IMR-90 (cell line): ENCODE results near the gene GOT2. TPM values are rescaled to one million over a fixed set of nuclear protein-coding genes. Genes with fewer than 3 reads are reported as not detected.

Experiments
- ATAC-seq: fragments of 200-7000 bp; cut with Tn5 transposase; 2 replicates; pipeline ENCODE4 v1.9.1; 2020; ENCODE audit warnings: low read depth, mild to moderate bottlenecking, moderate library complexity
- BruUV-seq: library from RNA; stranded (reverse); fragments of 400-500 nt; replicated peaks from 2 replicates; lab custom pipeline; 2021; lab: Mats Ljungman, UMichigan
- CTCF ChIA-PET: fragments of 300-600 bp; formaldehyde crosslinking; extraction: SDS; loops from one replicate; lab custom pipeline; 2021; ENCODE audit warnings: antibody characterized with exemption; lab: Yijun Ruan, JAX
- POLR2A ChIA-PET: fragments of 300-600 bp; sonication (Branson Sonifier 250); formaldehyde crosslinking; loops from one replicate; lab custom pipeline; 2022; ENCODE audit warnings: antibody characterized with exemption; ENCODE audit not compliant: unreplicated experiment; lab: Charles Lee
- DNase-seq: peaks from one replicate; pipeline ENCODE4 v3.0.0; 2013
- H2AFZ ChIP-seq: replicated peaks from 2 replicates; pipeline ENCODE3; 2013; ENCODE audit warnings: low read length, mild to moderate bottlenecking; ENCODE audit not compliant: poor library complexity
- H2AK5ac ChIP-seq: 2 replicates; pipeline ENCODE4 v1.6.1; 2013; ENCODE audit warnings: low read depth, low read length, inconsistent platforms
- H2AK9ac ChIP-seq: replicated peaks from 2 replicates; pipeline ENCODE3; 2013; ENCODE audit warnings: mild to moderate bottlenecking, low read depth, low read length, moderate library complexity; ENCODE audit not compliant: poor library complexity
- H2BK120ac ChIP-seq: 2 replicates; pipeline ENCODE4 v1.6.1; 2013; ENCODE audit warnings: low read depth, low read length, inconsistent platforms
- H2BK15ac ChIP-seq: 3 replicates; pipeline ENCODE4 v1.6.1; 2013; ENCODE audit warnings: low read depth, low read length, inconsistent platforms
- H2BK20ac ChIP-seq: 2 replicates; pipeline ENCODE4 v1.6.1; 2013; ENCODE audit warnings: low read depth, mild to moderate bottlenecking, inconsistent platforms, low read length, moderate library complexity
- H2BK5ac ChIP-seq: 2 replicates; pipeline ENCODE4 v1.6.1; 2013; ENCODE audit warnings: mild to moderate bottlenecking, low read depth, low read length, inconsistent platforms; ENCODE audit not compliant: poor library complexity, severe bottlenecking
- H3K14ac ChIP-seq: replicated peaks from 2 replicates; pipeline ENCODE4 v1.6.1; 2013; ENCODE audit warnings: low read depth, low read length, inconsistent platforms
- H3K18ac ChIP-seq: 2 replicates; pipeline ENCODE4 v1.6.1; 2013; ENCODE audit warnings: low read depth, low read length, control low read depth
- H3K23ac ChIP-seq: 2 replicates; pipeline ENCODE4 v1.6.1; 2013; ENCODE audit warnings: low read depth, low read length, inconsistent platforms
- H3K27ac ChIP-seq: 2 replicates; pipeline ENCODE4 v1.5.1; 2013; ENCODE audit warnings: mild to moderate bottlenecking, control low read depth, low read length; ENCODE audit not compliant: insufficient read depth
- H3K27me3 ChIP-seq: 2 replicates; pipeline ENCODE4 v1.6.1; 2013; ENCODE audit warnings: low read length; ENCODE audit not compliant: control insufficient read depth, insufficient read depth
- H3K36me3 ChIP-seq: 2 replicates; pipeline ENCODE4 v1.6.1; 2013; ENCODE audit warnings: low read length, mixed read lengths; ENCODE audit not compliant: control insufficient read depth, insufficient read depth
- H3K4ac ChIP-seq: 2 replicates; pipeline ENCODE4 v1.6.1; 2013; ENCODE audit warnings: low read depth, low read length, inconsistent platforms
- H3K4me1 ChIP-seq: 2 replicates; pipeline ENCODE4 v1.6.1; 2013; ENCODE audit warnings: low read length, mixed read lengths; ENCODE audit not compliant: control insufficient read depth, insufficient read depth
- H3K4me2 ChIP-seq: 2 replicates; pipeline ENCODE4 v1.6.1; 2013; ENCODE audit warnings: low read depth, mild to moderate bottlenecking, control low read depth, low read length, moderate library complexity
- H3K4me3 ChIP-seq: 2 replicates; pipeline ENCODE4 v1.5.1; 2013; ENCODE audit warnings: low read depth, mild to moderate bottlenecking, control low read depth, low read length, moderate library complexity; ENCODE audit not compliant: insufficient read depth
- H3K56ac ChIP-seq: 2 replicates; pipeline ENCODE4 v1.6.1; 2013; ENCODE audit warnings: low read length, inconsistent platforms; ENCODE audit not compliant: insufficient read depth; ENCODE audit errors: extremely low read depth
- H3K79me1 ChIP-seq, 2 experiments: 2 replicates each; pipeline ENCODE4 v1.6.1; 2013; ENCODE audit warnings: low read length in 2 of 2, inconsistent platforms in 1 of 2, low read depth in 1 of 2
- H3K9ac ChIP-seq: 2 replicates; pipeline ENCODE4 v1.6.1; 2013; ENCODE audit warnings: low read depth, low read length, control low read depth
- H3K9me1 ChIP-seq: 2 replicates; pipeline ENCODE4 v1.6.1; 2013; ENCODE audit warnings: low read length, inconsistent platforms; ENCODE audit not compliant: insufficient read depth
- H3K9me3 ChIP-seq: 2 replicates; pipeline ENCODE4 v1.6.1; 2013; ENCODE audit warnings: low read length; ENCODE audit not compliant: control insufficient read depth, insufficient read depth
- H4K20me1 ChIP-seq: 2 replicates; pipeline ENCODE4 v1.6.1; 2013; ENCODE audit warnings: low read length, inconsistent platforms; ENCODE audit not compliant: insufficient read depth
- H4K5ac ChIP-seq: 2 replicates; pipeline ENCODE4 v1.6.1; 2013; ENCODE audit warnings: mild to moderate bottlenecking, low read depth, low read length, control low read depth
- H4K8ac ChIP-seq, 2 experiments: 2 replicates each; pipeline ENCODE4 v1.6.1; 2013; ENCODE audit warnings: low read depth in 2 of 2, low read length in 2 of 2, control low read depth in 1 of 2, inconsistent platforms in 1 of 2
- H4K91ac ChIP-seq: 2 replicates; pipeline ENCODE4 v1.6.1; 2013; ENCODE audit warnings: low read depth, low read length, inconsistent platforms; ENCODE audit not compliant: insufficient read depth
- CEBPB ChIP-seq: IDR thresholded peaks from 2 replicates; pipeline ENCODE4 v1.6.1; 2012; ENCODE audit warnings: low read depth, low read length, improper control_type of control experiment
- FOS ChIP-seq: fragments of 150-350 bp; IDR thresholded peaks from 2 replicates; pipeline ENCODE4 v1.6.1; 2016; ENCODE audit warnings: low read depth, low read length
- MAZ ChIP-seq: IDR thresholded peaks from 2 replicates; pipeline ENCODE4 v1.6.1; 2012; ENCODE audit warnings: low read depth, mild to moderate bottlenecking, low read length, improper control_type of control experiment, moderate library complexity, borderline replicate concordance
- RAD21 ChIP-seq: IDR thresholded peaks from 2 replicates; pipeline ENCODE4 v1.6.1; 2012; ENCODE audit warnings: low read length, improper control_type of control experiment
- RCOR1 ChIP-seq: IDR thresholded peaks from 2 replicates; pipeline ENCODE4 v1.6.1; 2012; ENCODE audit warnings: mild to moderate bottlenecking, low read length, improper control_type of control experiment; ENCODE audit not compliant: insufficient replicate concordance
- WGBS, 2 experiments: methylation state at CpG; one replicate each; pipeline versions ENCODE4 v1.1.5 to v1.1.7; 2013; ENCODE audit warnings: missing lambda C conversion rate in 2 of 2; ENCODE audit not compliant: insufficient read length in 1 of 2; ENCODE audit errors: extremely low coverage in 2 of 2; 5-methylcytosine and 5-hydroxymethylcytosine counted together
- dilution Hi-C: fragments of 300-500 bp; cut with HindIII; formaldehyde crosslinking; loops from one replicate; pipeline ENCODE4 v1.14.3; 2018; ENCODE audit warnings: low sequenced_read_pairs; ENCODE audit not compliant: unreplicated experiment
- in situ Hi-C: fragments of 300-500 bp; cut with MboI; formaldehyde crosslinking; loops from 3 replicates; pipeline ENCODE4 v1.14.3; 2019; ENCODE audit warnings: low sequenced_read_pairs, inconsistent platforms, mixed read lengths
- intact Hi-C: fragments of 100-400 bp; cut with micrococcal nuclease; formaldehyde crosslinking; loops from 2 replicates; pipeline ENCODE4 v1.10.0; 2022
- polyA plus RNA-seq, 3 experiments: library from polyadenylated mRNA; depleted of rRNA; stranded (reverse); fragments of >200 nt; gene quantifications; 2 replicates each; pipeline ENCODE4 v1.2.3, GENCODE V29; 2012; ENCODE audit warnings: low replicate concordance in 1 of 3
- total RNA-seq: library from RNA; depleted of rRNA; stranded (reverse); fragments of >200 nt; gene quantifications from 2 replicates; pipeline ENCODE4 v1.2.3, GENCODE V29; 2012
- TF ChIP-seq, protein P1 (sequence below): fragments of 150-350 bp; IDR thresholded peaks from 2 replicates; pipeline ENCODE4 v1.6.1; 2017; ENCODE audit warnings: mild to moderate bottlenecking, antibody characterized with exemption, low read length, low read depth

GOT2 gene
- total and polyA plus RNA-seq, 2 of the 4 experiments (the other 2 are of a cell fraction) = 50.2 to 60.2 TPM

DNA sequence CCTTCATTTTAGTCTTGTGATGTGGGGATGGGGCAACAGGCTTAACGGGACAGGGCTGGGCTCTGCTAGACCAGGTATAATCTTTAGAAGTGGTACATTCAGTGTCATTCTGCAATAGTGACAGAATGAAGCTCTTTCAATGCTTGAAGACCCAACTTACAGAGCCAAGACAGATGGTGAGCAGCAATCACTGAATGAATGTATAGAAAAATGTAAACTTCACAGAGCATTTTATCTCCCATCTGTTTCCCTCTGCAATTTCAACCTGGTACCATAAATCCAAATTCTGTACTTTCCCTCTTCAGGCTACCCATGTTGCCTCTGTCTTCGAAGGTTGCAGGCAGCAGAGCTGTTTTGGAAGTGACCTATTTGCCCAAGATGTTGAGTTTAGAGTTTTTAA is 33.5 kb upstream of the GOT2 start:
- no peaks in the 10 kb centered on the region for H3K27me3 ChIP-seq
- H2BK20ac ChIP-seq = no peak overlapping the region
- no TSS peak for BruUV-seq
- no peak overlapping the region for H3K9ac ChIP-seq
- H3K4me2 ChIP-seq = no peak overlapping the region
- H3K79me1 ChIP-seq = no peaks in the 10 kb centered on the region
- no peak overlapping the region for H3K23ac ChIP-seq
- intact Hi-C loops = no loop called here
- H3K9me3 ChIP-seq = no peaks in the 10 kb centered on the region
- H3K27ac ChIP-seq = no peak overlapping the region
- CTCF ChIA-PET = no interaction called here
- H3K4me1 ChIP-seq = no peaks in the 10 kb centered on the region
- no peak overlapping the region for H3K14ac ChIP-seq
- in situ Hi-C loops = no loop called here
- POLR2A ChIA-PET = no interaction called here
- H3K18ac ChIP-seq = no peak overlapping the region
- H2BK15ac ChIP-seq = no peak overlapping the region
- dilution Hi-C loops = no loop called here
- no peak overlapping the region for H4K8ac ChIP-seq
- TF ChIP-seq FOS = no peak
- no peak for TF ChIP-seq RAD21
- no peak for TF ChIP-seq RCOR1
- TF ChIP-seq, protein P1, sequence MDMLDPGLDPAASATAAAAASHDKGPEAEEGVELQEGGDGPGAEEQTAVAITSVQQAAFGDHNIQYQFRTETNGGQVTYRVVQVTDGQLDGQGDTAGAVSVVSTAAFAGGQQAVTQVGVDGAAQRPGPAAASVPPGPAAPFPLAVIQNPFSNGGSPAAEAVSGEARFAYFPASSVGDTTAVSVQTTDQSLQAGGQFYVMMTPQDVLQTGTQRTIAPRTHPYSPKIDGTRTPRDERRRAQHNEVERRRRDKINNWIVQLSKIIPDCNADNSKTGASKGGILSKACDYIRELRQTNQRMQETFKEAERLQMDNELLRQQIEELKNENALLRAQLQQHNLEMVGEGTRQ = no peak
- no peak for TF ChIP-seq MAZ
- no peak for TF ChIP-seq CEBPB
- H4K5ac ChIP-seq = no peak overlapping the region
- H2BK120ac ChIP-seq = no peak overlapping the region
- no CpG with 5 or more reads among the region's 2 CpGs for WGBS, 2 experiments
- no peak overlapping the region for H2AFZ ChIP-seq
- no peaks in the 10 kb centered on the region for H3K36me3 ChIP-seq
- no peak overlapping the region for H3K4ac ChIP-seq
- no peaks in the 10 kb centered on the region for H3K9me1 ChIP-seq
- no peak overlapping the region for H3K4me3 ChIP-seq
- H2BK5ac ChIP-seq = no peak overlapping the region
- H4K20me1 ChIP-seq = no peaks in the 10 kb centered on the region
- no peak overlapping the region for H3K56ac ChIP-seq
- ATAC-seq = no peak
- H2AK5ac ChIP-seq = no peak overlapping the region
- no peak overlapping the region for H2AK9ac ChIP-seq
- no peak overlapping the region for H4K91ac ChIP-seq
- no peak for DNase-seq
